ENCODE data around the gene UGCG.
"Not testable (repeated sequence)": the region's sequence is repeated elsewhere in the genome, so short reads cannot be mapped to it uniquely, and the experiment has no call there.

The UGCG gene

DNA sequence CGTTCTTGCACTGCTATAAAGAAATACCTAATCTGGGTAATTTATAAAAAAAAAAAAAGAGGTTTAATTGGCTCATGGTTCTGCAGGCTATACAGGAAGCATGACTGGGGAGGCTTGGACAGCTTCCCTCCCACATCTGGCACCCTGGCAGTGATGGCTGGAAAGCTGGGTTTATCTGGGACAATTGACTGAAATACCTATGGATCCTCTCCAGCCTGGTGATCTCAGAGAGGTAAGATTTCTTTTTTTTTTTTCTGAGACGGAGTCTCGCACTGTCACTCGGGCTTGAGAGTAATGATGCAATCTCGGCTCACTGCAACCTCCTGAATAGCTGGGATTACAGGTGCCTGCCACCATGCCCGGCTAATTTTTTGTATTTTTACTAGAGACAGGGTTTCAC is 22.7 kb upstream of the UGCG start:
- TF ChIP-seq, protein P1, sequence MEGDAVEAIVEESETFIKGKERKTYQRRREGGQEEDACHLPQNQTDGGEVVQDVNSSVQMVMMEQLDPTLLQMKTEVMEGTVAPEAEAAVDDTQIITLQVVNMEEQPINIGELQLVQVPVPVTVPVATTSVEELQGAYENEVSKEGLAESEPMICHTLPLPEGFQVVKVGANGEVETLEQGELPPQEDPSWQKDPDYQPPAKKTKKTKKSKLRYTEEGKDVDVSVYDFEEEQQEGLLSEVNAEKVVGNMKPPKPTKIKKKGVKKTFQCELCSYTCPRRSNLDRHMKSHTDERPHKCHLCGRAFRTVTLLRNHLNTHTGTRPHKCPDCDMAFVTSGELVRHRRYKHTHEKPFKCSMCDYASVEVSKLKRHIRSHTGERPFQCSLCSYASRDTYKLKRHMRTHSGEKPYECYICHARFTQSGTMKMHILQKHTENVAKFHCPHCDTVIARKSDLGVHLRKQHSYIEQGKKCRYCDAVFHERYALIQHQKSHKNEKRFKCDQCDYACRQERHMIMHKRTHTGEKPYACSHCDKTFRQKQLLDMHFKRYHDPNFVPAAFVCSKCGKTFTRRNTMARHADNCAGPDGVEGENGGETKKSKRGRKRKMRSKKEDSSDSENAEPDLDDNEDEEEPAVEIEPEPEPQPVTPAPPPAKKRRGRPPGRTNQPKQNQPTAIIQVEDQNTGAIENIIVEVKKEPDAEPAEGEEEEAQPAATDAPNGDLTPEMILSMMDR (IDR thresholded peaks at IDR 0.05), result no peak
- Histone ChIP-seq H3K27ac (no peak overlapping the region), H3K4me3 (no peak overlapping the region)
- no peak for DNase-seq (ENCODE audit: low spot score)

DNA sequence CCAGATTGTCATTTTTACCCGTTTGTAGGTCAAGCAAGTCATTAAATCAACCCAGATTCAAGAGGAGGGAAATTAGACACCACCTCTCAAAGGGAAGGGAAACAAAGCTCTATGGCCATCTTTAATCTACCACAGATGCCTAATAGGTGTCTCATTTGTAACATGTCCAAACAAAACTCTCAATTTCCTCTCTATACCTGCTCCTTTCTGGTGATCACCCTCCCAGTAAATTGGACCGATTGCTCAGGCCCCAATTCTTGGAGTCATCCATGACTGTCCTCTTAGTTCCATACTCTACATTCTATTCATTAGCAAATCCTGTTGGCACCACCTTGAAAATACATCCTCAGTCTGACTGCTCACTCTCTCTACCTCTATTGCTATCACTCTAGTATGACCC is 22.1 kb upstream of the UGCG start:
- Histone ChIP-seq H3K27ac (no peak overlapping the region), H3K4me3 (no peak overlapping the region)
- no peak for DNase-seq (ENCODE audit: low spot score)
- TF ChIP-seq, protein P1 (IDR thresholded peaks at IDR 0.05), result no peak

DNA sequence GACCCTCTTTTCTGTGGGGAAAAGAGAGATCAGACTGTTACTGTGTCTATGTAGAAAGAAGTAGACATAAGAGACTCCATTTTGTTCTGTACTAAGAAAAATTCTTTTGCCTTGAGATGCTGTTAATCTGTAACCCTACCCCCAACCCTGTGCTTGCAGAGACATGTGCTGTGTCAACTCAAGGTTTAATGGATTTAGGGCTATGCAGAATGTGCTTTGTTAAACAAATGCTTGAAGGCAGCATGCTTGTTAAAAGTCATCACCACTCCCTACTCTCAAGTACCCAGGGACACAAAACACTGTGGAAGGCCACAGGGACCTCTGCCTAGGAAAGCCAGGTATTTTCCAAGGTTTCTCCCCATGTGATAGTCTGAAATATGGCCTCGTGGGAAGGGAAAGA is 21.3 kb upstream of the UGCG start:
- DNase-seq (ENCODE audit: low spot score); H3K4me3 ChIP-seq; H3K27ac ChIP-seq: not testable (repeated sequence)

DNA sequence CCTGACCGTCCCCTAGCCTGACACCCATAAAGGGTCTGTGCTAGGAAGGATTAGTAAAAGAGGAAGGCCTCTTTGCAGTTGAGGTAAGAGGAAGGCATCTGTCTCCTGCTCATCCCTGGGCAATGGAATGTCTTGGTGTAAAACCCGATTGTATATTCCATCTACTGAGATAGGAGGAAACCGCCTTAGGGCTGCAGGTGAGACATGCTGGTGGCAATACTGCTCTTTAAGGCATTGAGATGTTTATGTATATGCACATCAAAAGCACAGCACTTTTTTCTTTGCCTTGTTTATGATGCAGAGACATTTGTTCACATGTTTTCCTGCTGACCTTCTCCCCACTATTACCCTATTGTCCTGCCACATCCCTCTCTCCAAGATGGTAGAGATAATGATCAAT is 20.9 kb upstream of the UGCG start:
- not testable (repeated sequence) for H3K27ac ChIP-seq; DNase-seq (ENCODE audit: low spot score); H3K4me3 ChIP-seq

DNA sequence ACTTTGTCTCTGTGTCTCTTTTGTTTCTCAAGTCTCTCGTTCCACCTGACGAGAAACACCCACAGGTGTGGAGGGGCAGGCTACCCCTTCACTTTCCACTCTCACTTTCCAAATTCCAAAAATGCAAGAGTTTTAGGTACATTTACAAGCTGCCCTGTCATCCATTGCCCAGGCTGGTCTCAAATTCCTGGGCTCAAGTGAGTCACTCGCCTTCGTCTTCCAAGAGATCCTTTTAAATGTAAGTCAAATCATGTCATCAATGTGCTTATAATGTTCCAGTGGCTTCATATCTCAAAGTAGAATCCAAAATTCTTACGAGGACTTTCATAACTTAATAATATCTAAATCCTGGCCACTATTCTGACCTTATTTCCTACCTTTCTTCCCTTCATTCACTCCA is 20.4 kb upstream of the UGCG start:
- Histone ChIP-seq H3K4me3 (no peak overlapping the region), H3K27ac (no peak overlapping the region)
- TF ChIP-seq, protein P1 (IDR thresholded peaks at IDR 0.05), result no peak
- no peak for DNase-seq (ENCODE audit: low spot score)

DNA sequence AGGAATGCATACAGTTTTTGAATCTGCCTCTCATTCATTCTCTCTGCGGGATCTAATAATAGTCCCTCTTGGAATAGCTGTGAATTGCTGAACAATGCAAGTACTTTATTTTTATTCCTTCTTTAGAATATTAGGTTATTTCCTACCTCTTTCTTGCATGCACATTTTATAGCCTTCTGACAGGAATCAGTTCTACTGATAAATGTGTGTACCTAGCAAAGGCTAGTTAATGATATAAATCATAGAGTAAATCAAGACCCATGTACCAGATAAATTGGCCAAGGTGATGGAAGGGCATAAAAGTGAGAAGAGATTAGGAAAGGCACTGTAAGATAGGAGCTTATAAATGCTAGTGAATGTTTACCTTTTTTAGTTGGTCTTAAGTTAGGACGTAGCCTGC is 19.2 kb upstream of the UGCG start:
- TF ChIP-seq, protein P1 (IDR thresholded peaks at IDR 0.05), result no peak
- Histone ChIP-seq H3K4me3 (no peak overlapping the region), H3K27ac (no peak overlapping the region)
- no peak for DNase-seq (ENCODE audit: low spot score)

DNA sequence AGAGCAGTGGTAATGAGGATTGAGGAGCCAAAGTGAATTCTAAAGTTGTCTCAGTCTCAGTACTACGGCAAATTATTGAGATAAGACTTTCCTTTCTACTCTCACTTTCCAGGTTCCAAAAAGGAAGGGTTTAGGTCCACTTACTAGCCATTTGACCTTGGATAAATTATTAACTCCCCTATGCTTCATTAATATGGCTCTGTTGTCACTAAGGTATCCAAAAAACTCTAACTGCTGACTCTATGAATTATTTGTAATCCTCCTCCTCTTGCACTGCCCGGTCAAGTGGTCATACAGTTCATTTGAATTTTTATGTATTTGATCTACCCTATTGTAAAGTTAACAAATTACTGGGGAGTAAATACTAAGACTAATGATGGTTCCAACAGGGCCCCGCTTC is 17.7 kb upstream of the UGCG start:
- DNase-seq (ENCODE audit: low spot score), result no peak
- TF ChIP-seq, protein P1 (IDR thresholded peaks at IDR 0.05), result no peak
- Histone ChIP-seq H3K27ac (no peak overlapping the region), H3K4me3 (no peak overlapping the region)

DNA sequence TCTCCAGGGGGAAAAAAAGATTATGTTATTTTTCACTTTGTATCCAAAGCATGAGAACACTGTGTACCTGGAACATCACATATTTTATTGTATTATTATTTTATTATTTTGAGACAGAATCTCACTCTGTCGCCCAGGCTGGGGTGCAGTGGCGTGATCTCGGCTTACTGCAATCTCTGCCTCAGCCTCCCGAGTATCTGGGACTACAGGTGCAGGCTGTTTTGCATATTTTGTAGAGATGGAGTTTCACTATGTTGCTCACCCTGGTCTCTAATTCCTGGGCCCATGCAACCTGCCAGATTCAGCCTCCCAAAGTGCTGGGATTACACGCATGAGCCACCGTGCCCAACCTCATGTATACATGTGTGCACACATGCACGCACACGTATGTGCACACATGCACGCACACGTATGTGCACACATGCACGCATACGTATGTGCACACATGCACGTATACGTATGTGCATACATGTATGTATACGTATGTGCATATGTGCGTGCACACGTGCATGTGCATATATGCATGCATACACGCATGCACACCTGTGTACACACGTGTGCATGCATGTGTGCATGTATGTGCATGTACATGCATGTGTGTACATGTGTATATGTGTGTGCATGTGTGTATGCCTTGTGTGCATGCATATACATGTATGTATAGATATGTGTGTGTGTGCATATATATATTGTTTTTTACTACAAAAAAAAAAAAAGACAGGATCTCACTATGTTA is 9.5 kb upstream of the UGCG start:
- H3K4me3 ChIP-seq, result no peak overlapping the region
- DNase-seq (ENCODE audit: low spot score), result no peak
- H3K27ac ChIP-seq, result no peak overlapping the region
- TF ChIP-seq, protein P1 (IDR thresholded peaks at IDR 0.05), result no peak

Measured in coronary artery (tissue), 2 donors.